ENCODE measurements around the gene NRG3. TPM values are rescaled to one million over a fixed set of nuclear protein-coding genes. Genes with fewer than 3 reads are reported as not detected.

The NRG3 gene
- total RNA-seq, 1 experiment from 2014 or later = 0.08 TPM

- ATAC-seq (no peak), DNase-seq (ENCODE audit: low read depth, low spot score) (no peak)
- TF ChIP-seq, protein P1, sequence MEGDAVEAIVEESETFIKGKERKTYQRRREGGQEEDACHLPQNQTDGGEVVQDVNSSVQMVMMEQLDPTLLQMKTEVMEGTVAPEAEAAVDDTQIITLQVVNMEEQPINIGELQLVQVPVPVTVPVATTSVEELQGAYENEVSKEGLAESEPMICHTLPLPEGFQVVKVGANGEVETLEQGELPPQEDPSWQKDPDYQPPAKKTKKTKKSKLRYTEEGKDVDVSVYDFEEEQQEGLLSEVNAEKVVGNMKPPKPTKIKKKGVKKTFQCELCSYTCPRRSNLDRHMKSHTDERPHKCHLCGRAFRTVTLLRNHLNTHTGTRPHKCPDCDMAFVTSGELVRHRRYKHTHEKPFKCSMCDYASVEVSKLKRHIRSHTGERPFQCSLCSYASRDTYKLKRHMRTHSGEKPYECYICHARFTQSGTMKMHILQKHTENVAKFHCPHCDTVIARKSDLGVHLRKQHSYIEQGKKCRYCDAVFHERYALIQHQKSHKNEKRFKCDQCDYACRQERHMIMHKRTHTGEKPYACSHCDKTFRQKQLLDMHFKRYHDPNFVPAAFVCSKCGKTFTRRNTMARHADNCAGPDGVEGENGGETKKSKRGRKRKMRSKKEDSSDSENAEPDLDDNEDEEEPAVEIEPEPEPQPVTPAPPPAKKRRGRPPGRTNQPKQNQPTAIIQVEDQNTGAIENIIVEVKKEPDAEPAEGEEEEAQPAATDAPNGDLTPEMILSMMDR (IDR thresholded peaks at IDR 0.05) = no peak
- TF ChIP-seq POLR2AphosphoS5 (IDR thresholded peaks at IDR 0.05; ENCODE audit: low read depth, low read length) = no peak
- TF ChIP-seq TCF7L2 (IDR thresholded peaks at IDR 0.05; ENCODE audit: low read depth, low read length) = no peak
- no peak for TF ChIP-seq SIN3A (IDR thresholded peaks at IDR 0.05; ENCODE audit: borderline replicate concordance, insufficient read depth, low read depth, low read length)
- TF ChIP-seq REST (IDR thresholded peaks at IDR 0.05; ENCODE audit: insufficient read depth in 1 of 2, low read depth in 2 of 2, low read length in 1 of 2) = no peak
- no peaks in the 10 kb centered on the region for H3K4me1 ChIP-seq (ENCODE audit: control insufficient read depth, insufficient read depth, low read length)
- no peak overlapping the region for H3K4me3 ChIP-seq (ENCODE audit: low read depth in 2 of 2, low read length in 2 of 2)
- no TSS peak for BruUV-seq (replicated peaks)
- in situ Hi-C loops (cut with HindIII; ENCODE audit: low pct_unique_long_range_greater_than_20kb, low sequenced_read_pairs) = no loop called here
- POLR2A ChIA-PET = no interaction called here
- no peaks in the 10 kb centered on the region for H3K36me3 ChIP-seq (ENCODE audit: control insufficient read depth, insufficient read depth, low read length)
- no peak overlapping the region for H3K27ac ChIP-seq (ENCODE audit: low read length)
- intact Hi-C loops (cut with micrococcal nuclease; ENCODE audit: unreplicated experiment) = no loop called here
- no peaks in the 10 kb centered on the region for H3K27me3 ChIP-seq (ENCODE audit: control insufficient read depth, insufficient read depth, low read length)
- H3K9me3 ChIP-seq (ENCODE audit: control insufficient read depth, insufficient read depth, low read depth, low read length) = no peaks in the 10 kb centered on the region
- CTCF ChIA-PET = no interaction called here
Measured at GRCh38 chr10:82282782-82283456, 407.9 kb downstream of the NRG3 start.

GRCh38 chr10:82284180-82284579 is 409.2 kb downstream of the NRG3 start:
- no peaks in the 10 kb centered on the region for H3K4me1 ChIP-seq (ENCODE audit: control insufficient read depth, insufficient read depth, low read length)
- no peaks in the 10 kb centered on the region for H3K36me3 ChIP-seq (ENCODE audit: control insufficient read depth, insufficient read depth, low read length)
- ATAC-seq = no peak
- intact Hi-C loops (cut with micrococcal nuclease; ENCODE audit: unreplicated experiment) = no loop called here
- CTCF ChIA-PET = no interaction called here
- H3K9me3 ChIP-seq (ENCODE audit: control insufficient read depth, insufficient read depth, low read depth, low read length) = no peaks in the 10 kb centered on the region
- BruUV-seq (replicated peaks) = no TSS peak
- no peak for DNase-seq (ENCODE audit: low read depth, low spot score)
- H3K27ac ChIP-seq (ENCODE audit: low read length) = no peak overlapping the region
- TF ChIP-seq REST (IDR thresholded peaks at IDR 0.05; ENCODE audit: insufficient read depth in 1 of 2, low read depth in 2 of 2, low read length in 1 of 2) (no peak), POLR2AphosphoS5 (IDR thresholded peaks at IDR 0.05; ENCODE audit: low read depth, low read length) (no peak), TCF7L2 (IDR thresholded peaks at IDR 0.05; ENCODE audit: low read depth, low read length) (no peak)
- TF ChIP-seq, protein P1 (IDR thresholded peaks at IDR 0.05) = no peak
- in situ Hi-C loops (cut with HindIII; ENCODE audit: low pct_unique_long_range_greater_than_20kb, low sequenced_read_pairs) = no loop called here
- no peak overlapping the region for H3K4me3 ChIP-seq (ENCODE audit: low read depth in 2 of 2, low read length in 2 of 2)
- POLR2A ChIA-PET = no interaction called here
- no peaks in the 10 kb centered on the region for H3K27me3 ChIP-seq (ENCODE audit: control insufficient read depth, insufficient read depth, low read length)

Data from Panc1 (cell line).